Testis (tissue), 2 donors: ENCODE results near the gene PCDHB16.
"Not testable (repeated sequence)": the region's sequence is repeated elsewhere in the genome, so short reads cannot be mapped to it uniquely, and the experiment has no call there.

Source experiments
- POLR2A ChIP-seq: fragments of 450-650 bp; IDR thresholded peaks from one replicate; pipeline ENCODE4 v1.6.1; 2017; ENCODE audit warnings: antibody characterized with exemption, mild to moderate bottlenecking, moderate library complexity
- TF ChIP-seq, protein P1 (sequence below), 3 experiments: fragments of 450-650 bp in 2 of 3; fragments of 200-600 bp in 1 of 3; sonication (generic) in 1 of 3; IDR thresholded peaks; one replicate each; pipeline ENCODE4 v1.5.1; 2016 to 2019; ENCODE audit warnings: antibody characterized with exemption in 3 of 3, mild to moderate bottlenecking in 2 of 3, moderate library complexity in 1 of 3

DNA sequence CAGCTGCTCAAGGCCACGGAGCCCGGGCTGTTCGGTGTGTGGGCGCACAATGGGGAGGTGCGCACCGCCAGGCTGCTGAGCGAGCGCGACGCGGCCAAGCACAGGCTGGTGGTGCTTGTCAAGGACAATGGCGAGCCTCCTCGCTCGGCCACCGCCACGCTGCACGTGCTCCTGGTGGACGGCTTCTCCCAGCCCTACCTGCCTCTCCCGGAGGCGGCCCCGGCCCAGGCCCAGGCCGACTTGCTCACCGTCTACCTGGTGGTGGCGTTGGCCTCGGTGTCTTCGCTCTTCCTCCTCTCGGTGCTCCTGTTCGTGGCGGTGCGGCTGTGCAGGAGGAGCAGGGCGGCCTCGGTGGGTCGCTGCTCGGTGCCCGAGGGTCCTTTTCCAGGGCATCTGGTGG is 6.9 kb downstream of the PCDHB16 start:
- not testable (repeated sequence) for TF ChIP-seq POLR2A
- TF ChIP-seq, protein P1, sequence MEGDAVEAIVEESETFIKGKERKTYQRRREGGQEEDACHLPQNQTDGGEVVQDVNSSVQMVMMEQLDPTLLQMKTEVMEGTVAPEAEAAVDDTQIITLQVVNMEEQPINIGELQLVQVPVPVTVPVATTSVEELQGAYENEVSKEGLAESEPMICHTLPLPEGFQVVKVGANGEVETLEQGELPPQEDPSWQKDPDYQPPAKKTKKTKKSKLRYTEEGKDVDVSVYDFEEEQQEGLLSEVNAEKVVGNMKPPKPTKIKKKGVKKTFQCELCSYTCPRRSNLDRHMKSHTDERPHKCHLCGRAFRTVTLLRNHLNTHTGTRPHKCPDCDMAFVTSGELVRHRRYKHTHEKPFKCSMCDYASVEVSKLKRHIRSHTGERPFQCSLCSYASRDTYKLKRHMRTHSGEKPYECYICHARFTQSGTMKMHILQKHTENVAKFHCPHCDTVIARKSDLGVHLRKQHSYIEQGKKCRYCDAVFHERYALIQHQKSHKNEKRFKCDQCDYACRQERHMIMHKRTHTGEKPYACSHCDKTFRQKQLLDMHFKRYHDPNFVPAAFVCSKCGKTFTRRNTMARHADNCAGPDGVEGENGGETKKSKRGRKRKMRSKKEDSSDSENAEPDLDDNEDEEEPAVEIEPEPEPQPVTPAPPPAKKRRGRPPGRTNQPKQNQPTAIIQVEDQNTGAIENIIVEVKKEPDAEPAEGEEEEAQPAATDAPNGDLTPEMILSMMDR (IDR thresholded peaks at IDR 0.05), result not testable (repeated sequence)
